ENCODE data around the gene CDKL5. TPM values are rescaled to one million over a fixed set of nuclear protein-coding genes. Genes with fewer than 3 reads are reported as not detected.

Gene CDKL5
- total and polyA plus RNA-seq, 8 donors = 10.6 to 37.6 (median 12.8) TPM

DNA sequence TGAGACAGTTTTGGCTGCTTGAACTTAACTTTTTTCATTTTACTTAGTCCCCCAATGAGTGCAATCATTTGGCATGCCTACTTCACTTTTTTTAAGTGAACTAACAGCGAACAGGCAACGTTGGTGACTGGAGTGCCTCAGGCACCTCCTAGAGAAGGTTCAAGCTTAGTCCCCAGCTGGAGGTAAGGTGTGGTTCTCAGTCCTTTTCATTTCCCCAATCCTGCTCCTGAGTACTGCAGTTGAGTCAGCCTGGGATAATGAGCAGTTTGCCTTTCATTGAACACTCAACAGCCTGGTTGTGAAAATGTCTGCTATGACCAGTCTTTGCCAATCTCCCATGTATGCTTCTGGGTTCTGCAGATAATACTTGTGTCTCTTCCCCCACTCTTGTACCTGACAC, 109.5 kb downstream of the CDKL5 start:
- H3K36me3 ChIP-seq = no peaks in the 10 kb centered on the region
- TF ChIP-seq, protein P1, sequence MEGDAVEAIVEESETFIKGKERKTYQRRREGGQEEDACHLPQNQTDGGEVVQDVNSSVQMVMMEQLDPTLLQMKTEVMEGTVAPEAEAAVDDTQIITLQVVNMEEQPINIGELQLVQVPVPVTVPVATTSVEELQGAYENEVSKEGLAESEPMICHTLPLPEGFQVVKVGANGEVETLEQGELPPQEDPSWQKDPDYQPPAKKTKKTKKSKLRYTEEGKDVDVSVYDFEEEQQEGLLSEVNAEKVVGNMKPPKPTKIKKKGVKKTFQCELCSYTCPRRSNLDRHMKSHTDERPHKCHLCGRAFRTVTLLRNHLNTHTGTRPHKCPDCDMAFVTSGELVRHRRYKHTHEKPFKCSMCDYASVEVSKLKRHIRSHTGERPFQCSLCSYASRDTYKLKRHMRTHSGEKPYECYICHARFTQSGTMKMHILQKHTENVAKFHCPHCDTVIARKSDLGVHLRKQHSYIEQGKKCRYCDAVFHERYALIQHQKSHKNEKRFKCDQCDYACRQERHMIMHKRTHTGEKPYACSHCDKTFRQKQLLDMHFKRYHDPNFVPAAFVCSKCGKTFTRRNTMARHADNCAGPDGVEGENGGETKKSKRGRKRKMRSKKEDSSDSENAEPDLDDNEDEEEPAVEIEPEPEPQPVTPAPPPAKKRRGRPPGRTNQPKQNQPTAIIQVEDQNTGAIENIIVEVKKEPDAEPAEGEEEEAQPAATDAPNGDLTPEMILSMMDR (IDR thresholded peaks at IDR 0.05) = no peak
- intact Hi-C loops (cut with DNase I) = no loop called here
- H3K9me3 ChIP-seq = no peaks in the 10 kb centered on the region
- H3K4me1 ChIP-seq = no peaks in the 10 kb centered on the region
- no peak overlapping the region for H3K27ac ChIP-seq
- no peaks in the 10 kb centered on the region for H3K27me3 ChIP-seq
- H3K4me3 ChIP-seq = no peak overlapping the region
- DNase-seq (no peak), ATAC-seq (no peak)

DNA sequence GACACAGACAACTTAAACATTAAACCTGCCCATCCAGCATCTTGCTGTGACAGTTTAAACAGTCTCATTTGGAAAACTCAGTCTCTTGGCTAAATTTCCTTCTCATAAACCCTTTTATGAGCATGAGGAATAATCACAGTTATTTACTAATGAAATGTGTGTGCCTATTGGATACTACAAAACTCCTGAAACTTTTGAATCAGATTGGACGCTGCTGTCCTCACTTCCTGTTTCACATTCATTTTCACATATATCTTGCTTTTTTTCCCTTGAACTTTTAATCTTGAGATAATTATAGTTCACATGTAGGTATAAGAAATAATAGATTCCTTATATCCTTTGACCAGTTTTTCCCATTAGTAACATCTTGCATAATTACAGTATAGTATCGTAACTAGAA, 111.7 kb downstream of the CDKL5 start:
- TF ChIP-seq, protein P1 (IDR thresholded peaks at IDR 0.05) = no peak
- Histone ChIP-seq H3K4me1 (no peaks in the 10 kb centered on the region), H3K9me3 (no peaks in the 10 kb centered on the region), H3K4me3 (no peak overlapping the region), H3K27ac (no peak overlapping the region), H3K27me3 (no peaks in the 10 kb centered on the region), H3K36me3 (no peaks in the 10 kb centered on the region)
- no peak for ATAC-seq
- no peak for DNase-seq
- intact Hi-C loops (cut with DNase I) = no loop called here

DNA sequence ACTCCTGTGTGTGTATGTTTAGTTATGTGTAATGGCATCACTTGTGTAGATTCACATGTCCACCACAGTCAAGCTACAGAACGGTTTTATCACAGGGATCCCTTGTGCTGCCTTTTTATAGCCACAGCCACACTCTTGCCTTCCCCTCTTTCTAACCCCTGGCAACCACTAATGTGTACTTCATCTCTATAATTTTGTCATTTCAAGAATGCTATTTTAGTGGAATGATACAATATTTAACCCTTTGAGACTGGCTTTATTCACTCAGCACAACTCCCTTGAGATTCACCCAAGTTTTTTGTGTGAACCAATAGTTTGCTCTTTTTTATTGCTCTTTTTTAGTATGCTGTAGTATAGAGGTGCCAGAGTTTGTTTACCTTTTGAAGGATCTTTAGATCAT, 112.1 kb downstream of the CDKL5 start:
- DNase-seq (no peak), ATAC-seq (no peak)
- Histone ChIP-seq H3K27ac (no peak overlapping the region), H3K9me3 (no peaks in the 10 kb centered on the region), H3K36me3 (no peaks in the 10 kb centered on the region), H3K27me3 (no peaks in the 10 kb centered on the region), H3K4me1 (no peaks in the 10 kb centered on the region), H3K4me3 (no peak overlapping the region)
- TF ChIP-seq, protein P1 (IDR thresholded peaks at IDR 0.05) = no peak
- intact Hi-C loops (cut with DNase I) = no loop called here

DNA sequence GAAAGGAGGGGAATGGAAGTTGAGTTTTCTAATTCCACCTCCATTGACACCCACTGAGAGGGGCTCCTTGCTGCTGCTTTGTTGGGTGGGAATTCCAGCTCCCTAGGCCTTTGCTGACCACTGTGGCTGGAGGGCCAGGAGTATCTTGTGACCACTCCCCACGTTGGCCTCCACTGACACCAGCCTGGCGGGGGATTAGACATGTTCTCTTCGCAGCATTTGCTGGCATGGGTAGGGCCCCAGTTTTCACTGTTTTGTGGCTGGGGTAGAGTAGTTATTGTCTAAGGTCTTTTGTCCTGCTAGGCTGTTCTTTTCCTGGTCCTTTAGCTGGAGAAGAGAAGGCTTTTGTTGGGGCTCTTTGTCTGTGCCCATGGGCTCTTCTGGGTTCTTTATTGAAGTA, 116.7 kb downstream of the CDKL5 start:
- intact Hi-C loops (cut with DNase I) = no loop called here
- no peaks in the 10 kb centered on the region for H3K36me3 ChIP-seq
- ATAC-seq (no peak), DNase-seq (no peak)
- H3K4me3 ChIP-seq = no peak overlapping the region
- H3K27me3 ChIP-seq = no peaks in the 10 kb centered on the region
- H3K9me3 ChIP-seq = no peaks in the 10 kb centered on the region
- TF ChIP-seq, protein P1 (IDR thresholded peaks at IDR 0.05) = no peak
- H3K4me1 ChIP-seq = no peaks in the 10 kb centered on the region
- no peak overlapping the region for H3K27ac ChIP-seq

DNA sequence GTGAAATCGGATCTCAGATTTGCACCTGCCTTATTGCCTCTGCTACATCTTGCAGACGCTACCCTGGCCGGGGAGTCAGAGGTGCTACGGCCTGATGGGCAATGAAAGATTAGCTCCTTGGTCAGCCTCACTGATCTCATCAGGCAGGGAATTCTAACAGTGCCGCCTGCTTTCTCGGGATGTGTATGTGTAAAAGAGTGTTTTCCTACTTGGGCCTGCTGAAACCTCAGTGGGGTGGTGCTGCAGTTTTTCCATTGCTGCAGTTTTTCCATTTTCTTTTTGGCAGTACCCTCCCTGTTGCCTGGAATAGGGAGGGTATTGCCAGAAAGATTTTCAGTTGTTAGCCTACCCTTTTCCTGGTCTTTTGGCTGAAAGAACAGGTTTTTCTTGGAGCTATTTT, 117.5 kb downstream of the CDKL5 start:
- no peak overlapping the region for H3K27ac ChIP-seq
- H3K4me3 ChIP-seq = no peak overlapping the region
- no peak for ATAC-seq
- TF ChIP-seq, protein P1 (IDR thresholded peaks at IDR 0.05) = no peak
- H3K4me1 ChIP-seq = no peaks in the 10 kb centered on the region
- H3K27me3 ChIP-seq = no peaks in the 10 kb centered on the region
- no peaks in the 10 kb centered on the region for H3K9me3 ChIP-seq
- no peak for DNase-seq
- intact Hi-C loops (cut with DNase I) = no loop called here
- no peaks in the 10 kb centered on the region for H3K36me3 ChIP-seq

Measured in left lung (tissue), 10 donors.